HepG2 (cell line): ENCODE measurements around the gene SLC7A6OS.

Source experiments
- CTCF ChIP-seq: sonication (generic); formaldehyde crosslinking; IDR thresholded peaks from 2 replicates; pipeline ENCODE4 v1.5.0; 2020; ENCODE audit warnings: mild to moderate bottlenecking, missing genetic modification reagents, moderate library complexity
- EED ChIP-seq: sonication (generic); formaldehyde crosslinking; IDR thresholded peaks from 2 replicates; pipeline ENCODE4 v1.5.0; 2020; ENCODE audit warnings: mild to moderate bottlenecking, missing genetic modification reagents
- MIER2 ChIP-seq: IDR thresholded peaks from 2 replicates; pipeline ENCODE4 v1.6.1; 2016; ENCODE audit warnings: missing biosample characterization, missing genetic modification reagents
- NFATC3 ChIP-seq: sonication (generic); formaldehyde crosslinking; IDR thresholded peaks from 2 replicates; pipeline ENCODE4 v1.5.1; 2020; ENCODE audit warnings: mild to moderate bottlenecking, missing genetic modification reagents
- ZSCAN31 ChIP-seq: sonication (generic); formaldehyde crosslinking; IDR thresholded peaks from 2 replicates; pipeline ENCODE4 v1.5.0; 2020; ENCODE audit warnings: low read depth, mild to moderate bottlenecking, missing genetic modification reagents
- TF ChIP-seq, protein P1 (sequence below): sonication (generic); formaldehyde crosslinking; IDR thresholded peaks from 2 replicates; pipeline ENCODE4 v1.4.0; 2020; ENCODE audit warnings: low read depth, mild to moderate bottlenecking, missing genetic modification reagents
- TF ChIP-seq, protein P2 (sequence below): IDR thresholded peaks from 2 replicates; pipeline ENCODE4 v1.6.1; 2012; ENCODE audit warnings: inconsistent platforms
- TF ChIP-seq, protein P3 (sequence below): sonication (generic); formaldehyde crosslinking; IDR thresholded peaks from 2 replicates; pipeline ENCODE4 v1.4.0; 2020; ENCODE audit warnings: missing genetic modification reagents

GRCh38 chr16:68250951-68251350 lies 59.8 kb downstream of the SLC7A6OS start:
- TF ChIP-seq MIER2 (CRISPR knock-in tag) (no peak), ZSCAN31 (CRISPR knock-in tag) (no peak), EED (CRISPR knock-in tag) (no peak), CTCF (no peak), NFATC3 (CRISPR knock-in tag) (no peak)
- TF ChIP-seq, protein P1, sequence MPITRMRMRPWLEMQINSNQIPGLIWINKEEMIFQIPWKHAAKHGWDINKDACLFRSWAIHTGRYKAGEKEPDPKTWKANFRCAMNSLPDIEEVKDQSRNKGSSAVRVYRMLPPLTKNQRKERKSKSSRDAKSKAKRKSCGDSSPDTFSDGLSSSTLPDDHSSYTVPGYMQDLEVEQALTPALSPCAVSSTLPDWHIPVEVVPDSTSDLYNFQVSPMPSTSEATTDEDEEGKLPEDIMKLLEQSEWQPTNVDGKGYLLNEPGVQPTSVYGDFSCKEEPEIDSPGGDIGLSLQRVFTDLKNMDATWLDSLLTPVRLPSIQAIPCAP (CRISPR knock-in tag), result no peak
- TF ChIP-seq, protein P2, sequence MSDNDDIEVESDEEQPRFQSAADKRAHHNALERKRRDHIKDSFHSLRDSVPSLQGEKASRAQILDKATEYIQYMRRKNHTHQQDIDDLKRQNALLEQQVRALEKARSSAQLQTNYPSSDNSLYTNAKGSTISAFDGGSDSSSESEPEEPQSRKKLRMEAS, result no peak
- TF ChIP-seq, protein P3, sequence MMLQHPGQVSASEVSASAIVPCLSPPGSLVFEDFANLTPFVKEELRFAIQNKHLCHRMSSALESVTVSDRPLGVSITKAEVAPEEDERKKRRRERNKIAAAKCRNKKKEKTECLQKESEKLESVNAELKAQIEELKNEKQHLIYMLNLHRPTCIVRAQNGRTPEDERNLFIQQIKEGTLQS, result no peak
